HFFc6 (cell line): ENCODE data around the gene ATR. TPM values are rescaled to one million over a fixed set of nuclear protein-coding genes. Genes with fewer than 3 reads are reported as not detected.

ENCODE experiments used
- DNase-seq: peaks from one replicate; pipeline ENCODE4 v3.0.0-alpha.2; 2018
- H3K27ac Mint-ChIP-seq: 2 replicates; pipeline ENCODE4 v1.8.0; 2020; ENCODE audit warnings: mild to moderate bottlenecking, mixed read lengths
- H3K27me3 Mint-ChIP-seq: 2 replicates; pipeline ENCODE4 v1.8.0; 2021; ENCODE audit warnings: mild to moderate bottlenecking, moderate library complexity, mixed read lengths; ENCODE audit not compliant: insufficient read depth
- H3K36me3 Mint-ChIP-seq: 2 replicates; pipeline ENCODE4 v1.8.0; 2021; ENCODE audit warnings: low read depth, mixed read lengths
- H3K4me1 Mint-ChIP-seq: 2 replicates; pipeline ENCODE4 v1.8.0; 2020; ENCODE audit warnings: low read depth, mixed read lengths
- H3K4me3 Mint-ChIP-seq: 2 replicates; pipeline ENCODE4 v1.8.0; 2020; ENCODE audit warnings: mild to moderate bottlenecking, moderate library complexity, mixed read lengths
- H3K9me3 Mint-ChIP-seq: 2 replicates; pipeline ENCODE4 v1.8.0; 2020; ENCODE audit warnings: mild to moderate bottlenecking, mixed read lengths
- CTCF ChIP-seq: fragments of 200-600 bp; sonication (generic); IDR thresholded peaks from 2 replicates; pipeline ENCODE4 v1.5.0; 2021; ENCODE audit warnings: antibody characterized with exemption, mild to moderate bottlenecking
- total RNA-seq, 6 experiments: library from RNA; stranded (reverse); fragmentation: NEBNext Ultra II Directional; extraction: Animal tissue kit (Norgen Biotek cat#: 25700); gene quantifications; 2 replicates in 1 of 6; 3 replicates in 5 of 6; pipeline ENCODE4 v1.2.3, GENCODE V29; 2021

Gene ATR
- total RNA-seq, 6 experiments from 2014 or later, result 23.3 to 25.6 (median 24.3) TPM

GRCh38 chr3:142467768-142468167 is 110.8 kb downstream of the ATR start:
- H3K27ac Mint-ChIP-seq, result no peak overlapping the region
- H3K36me3 Mint-ChIP-seq, result peaks cover under 1% of the 10 kb centered on the region; the same call in 1 of the 2 replicates
- no peaks in the 10 kb centered on the region for H3K9me3 Mint-ChIP-seq
- H3K27me3 Mint-ChIP-seq, result no peaks in the 10 kb centered on the region
- no peaks in the 10 kb centered on the region for H3K4me1 Mint-ChIP-seq
- no peak for TF ChIP-seq CTCF
- no peak for DNase-seq
- H3K4me3 Mint-ChIP-seq, result no peak overlapping the region

GRCh38 chr3:142460689-142461088 is 117.8 kb downstream of the ATR start:
- Mint-ChIP-seq H3K4me1 (no peaks in the 10 kb centered on the region), H3K27ac (no peak overlapping the region), H3K36me3 (peaks cover 23% of the 10 kb centered on the region), H3K27me3 (no peaks in the 10 kb centered on the region), H3K9me3 (no peaks in the 10 kb centered on the region), H3K4me3 (no peak overlapping the region)
- TF ChIP-seq CTCF, result no peak
- no peak for DNase-seq

GRCh38 chr3:142459929-142460328 is 118.6 kb downstream of the ATR start:
- H3K9me3 Mint-ChIP-seq, result no peaks in the 10 kb centered on the region
- DNase-seq, result no peak
- H3K27me3 Mint-ChIP-seq, result no peaks in the 10 kb centered on the region
- peaks cover 28% of the 10 kb centered on the region for H3K36me3 Mint-ChIP-seq
- H3K4me1 Mint-ChIP-seq, result no peaks in the 10 kb centered on the region
- H3K27ac Mint-ChIP-seq, result no peak overlapping the region
- no peak for TF ChIP-seq CTCF
- no peak overlapping the region for H3K4me3 Mint-ChIP-seq

GRCh38 chr3:142459096-142459495 is 119.4 kb downstream of the ATR start:
- DNase-seq, result no peak
- no peaks in the 10 kb centered on the region for H3K27me3 Mint-ChIP-seq
- H3K4me3 Mint-ChIP-seq, result no peak overlapping the region
- peaks cover 28% of the 10 kb centered on the region for H3K36me3 Mint-ChIP-seq
- H3K9me3 Mint-ChIP-seq, result no peaks in the 10 kb centered on the region
- no peaks in the 10 kb centered on the region for H3K4me1 Mint-ChIP-seq
- no peak overlapping the region for H3K27ac Mint-ChIP-seq
- TF ChIP-seq CTCF, result no peak

GRCh38 chr3:142450881-142451280 is 127.7 kb downstream of the ATR start:
- H3K36me3 Mint-ChIP-seq, result peaks cover 20% of the 10 kb centered on the region
- H3K9me3 Mint-ChIP-seq, result no peaks in the 10 kb centered on the region
- no peak for DNase-seq
- H3K4me1 Mint-ChIP-seq, result peaks cover 20% of the 10 kb centered on the region
- no peak overlapping the region for H3K27ac Mint-ChIP-seq
- no peak for TF ChIP-seq CTCF
- H3K4me3 Mint-ChIP-seq, result no peak overlapping the region
- H3K27me3 Mint-ChIP-seq, result peaks cover 2% of the 10 kb centered on the region

GRCh38 chr3:142450189-142450588 is 128.3 kb downstream of the ATR start:
- peaks cover 26% of the 10 kb centered on the region for H3K4me1 Mint-ChIP-seq
- DNase-seq, result no peak
- no peak for TF ChIP-seq CTCF
- H3K27me3 Mint-ChIP-seq, result peaks cover 2% of the 10 kb centered on the region
- no peak overlapping the region for H3K4me3 Mint-ChIP-seq
- H3K9me3 Mint-ChIP-seq, result no peaks in the 10 kb centered on the region
- H3K27ac Mint-ChIP-seq, result no peak overlapping the region
- H3K36me3 Mint-ChIP-seq, result peaks cover 14% of the 10 kb centered on the region
